ENCODE measurements around the gene COPS6. TPM values are rescaled to one million over a fixed set of nuclear protein-coding genes. Genes with fewer than 3 reads are reported as not detected.

COPS6 gene
- total RNA-seq, 2 experiments from 2014 or later, result 79.0 to 83.9 TPM

DNA sequence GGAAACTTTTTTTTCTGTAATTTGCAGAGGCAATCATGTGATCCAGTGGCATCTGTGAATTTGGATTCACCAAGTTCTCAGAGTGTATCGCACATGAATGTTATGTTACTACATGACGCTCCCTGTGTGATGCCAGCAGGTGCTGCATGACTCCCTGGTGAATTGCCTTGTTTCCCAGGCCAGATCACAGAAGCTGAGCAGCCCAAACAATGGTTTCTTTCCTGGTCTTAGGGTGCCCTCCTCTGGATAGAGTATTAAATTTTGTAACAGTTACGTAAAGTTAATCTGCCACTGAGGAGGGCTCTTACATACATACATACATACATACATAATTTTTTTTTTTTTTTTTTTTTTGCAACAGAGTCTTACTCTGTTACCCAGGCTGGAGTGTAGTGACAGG lies 35.6 kb upstream of the COPS6 start:
- Histone ChIP-seq H3K27me3 (ENCODE audit: control insufficient read depth in 1 of 2, insufficient read depth in 2 of 2, low read length in 2 of 2) (no peaks in the 10 kb centered on the region), H3K4me3 (ENCODE audit: low read length) (no peak overlapping the region), H3K9me3 (ENCODE audit: control insufficient read depth in 1 of 2, insufficient read depth in 1 of 2, low read length in 2 of 2) (no peaks in the 10 kb centered on the region), H3K4me1 (ENCODE audit: insufficient read depth, low read length) (peaks cover 16% of the 10 kb centered on the region), H3K36me3 (ENCODE audit: insufficient read depth, low read length) (peaks cover 16% of the 10 kb centered on the region), H3K27ac (ENCODE audit: low read depth in 1 of 2, low read length in 2 of 2) (no peak overlapping the region)
- H3K4me3 Mint-ChIP-seq, result peak overlapping the region; percentile 74
- ChIA-PET POLR2A (no interaction called here), CTCF (interaction anchor here (0.8 to 1.3 kb wide), 2 partner anchors 16 to 74 kb away, joined by 3 to 4 read pairs; no protein-coding TSS in a partner anchor)
- DNase-seq (peak in 5 of 14 experiments; percentile 7 to 71 (median 49)), ATAC-seq (ENCODE audit: poor library complexity) (peak; percentile 44)
- H3K27me3 Mint-ChIP-seq, result no peaks in the 10 kb centered on the region
- H3K36me3 Mint-ChIP-seq (ENCODE audit: low read depth), result peaks cover 8% of the 10 kb centered on the region
- H3K4me1 Mint-ChIP-seq (ENCODE audit: low read depth), result peaks cover 25% of the 10 kb centered on the region
- intact Hi-C loops (cut with DNase I, micrococcal nuclease), result loop anchor here (5.0 to 10.0 kb wide), 5 partner anchors 56 to 138 kb away; partner anchors contain the start of genes TRIM4 (in 2 of the 2) and AZGP1 (in 1 of the 2)
- TF ChIP-seq CTCF (IDR thresholded peaks at IDR 0.05), result no peak
- H3K27ac Mint-ChIP-seq, result peak overlapping the region; percentile 47
- H3K9me3 Mint-ChIP-seq, result no peaks in the 10 kb centered on the region

DNA sequence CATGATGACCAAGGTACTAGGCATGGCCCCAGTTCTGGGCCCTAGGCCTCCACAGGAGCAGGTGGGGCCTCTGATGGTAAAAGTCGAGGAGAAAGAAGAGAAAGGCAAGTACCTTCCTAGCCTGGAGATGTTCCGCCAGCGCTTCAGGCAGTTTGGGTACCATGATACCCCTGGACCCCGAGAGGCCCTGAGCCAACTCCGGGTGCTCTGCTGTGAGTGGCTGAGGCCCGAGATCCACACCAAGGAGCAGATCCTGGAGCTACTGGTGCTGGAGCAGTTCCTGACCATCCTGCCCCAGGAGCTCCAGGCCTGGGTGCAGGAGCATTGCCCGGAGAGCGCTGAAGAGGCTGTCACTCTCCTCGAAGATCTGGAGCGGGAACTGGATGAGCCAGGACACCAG lies 31.8 kb upstream of the COPS6 start:
- H3K4me3 Mint-ChIP-seq, result no peak overlapping the region
- ChIA-PET POLR2A (no interaction called here), CTCF (no interaction called here)
- H3K27me3 Mint-ChIP-seq, result no peaks in the 10 kb centered on the region
- H3K4me1 Mint-ChIP-seq (ENCODE audit: low read depth), result no peaks in the 10 kb centered on the region
- intact Hi-C loops (cut with DNase I, micrococcal nuclease), result loop anchor here in 1 of 2 experiments (10.0 kb wide), 2 partner anchors 62 to 142 kb away; partner anchors contain the start of gene TRIM4
- no peaks in the 10 kb centered on the region for H3K9me3 Mint-ChIP-seq
- Histone ChIP-seq H3K4me1 (ENCODE audit: insufficient read depth, low read length) (no peaks in the 10 kb centered on the region), H3K36me3 (ENCODE audit: insufficient read depth, low read length) (peaks cover 32% of the 10 kb centered on the region), H3K9me3 (ENCODE audit: control insufficient read depth in 1 of 2, insufficient read depth in 1 of 2, low read length in 2 of 2) (no peaks in the 10 kb centered on the region), H3K4me3 (ENCODE audit: low read length) (no peak overlapping the region), H3K27ac (ENCODE audit: low read depth in 1 of 2, low read length in 2 of 2) (no peak overlapping the region), H3K27me3 (ENCODE audit: control insufficient read depth in 1 of 2, insufficient read depth in 2 of 2, low read length in 2 of 2) (no peaks in the 10 kb centered on the region)
- peaks cover 32% of the 10 kb centered on the region for H3K36me3 Mint-ChIP-seq (ENCODE audit: low read depth)
- DNase-seq, result no peak
- TF ChIP-seq CTCF (IDR thresholded peaks at IDR 0.05), result no peak
- no peak overlapping the region for H3K27ac Mint-ChIP-seq
- ATAC-seq (ENCODE audit: poor library complexity), result no peak

- POLR2A ChIA-PET, result no interaction called here
- CTCF ChIA-PET, result no interaction called here
- Histone ChIP-seq H3K27ac (ENCODE audit: low read depth in 1 of 2, low read length in 2 of 2) (no peak overlapping the region), H3K9me3 (ENCODE audit: control insufficient read depth in 1 of 2, insufficient read depth in 1 of 2, low read length in 2 of 2) (no peaks in the 10 kb centered on the region), H3K4me1 (ENCODE audit: insufficient read depth, low read length) (no peaks in the 10 kb centered on the region), H3K27me3 (ENCODE audit: control insufficient read depth in 1 of 2, insufficient read depth in 2 of 2, low read length in 2 of 2) (no peaks in the 10 kb centered on the region), H3K4me3 (ENCODE audit: low read length) (no peak overlapping the region), H3K36me3 (ENCODE audit: insufficient read depth, low read length) (peaks cover 45% of the 10 kb centered on the region)
- no peaks in the 10 kb centered on the region for H3K9me3 Mint-ChIP-seq
- no peak for ATAC-seq (ENCODE audit: poor library complexity)
- TF ChIP-seq CTCF (IDR thresholded peaks at IDR 0.05), result no peak
- H3K4me1 Mint-ChIP-seq (ENCODE audit: low read depth), result no peaks in the 10 kb centered on the region
- H3K36me3 Mint-ChIP-seq (ENCODE audit: low read depth), result peaks cover 46% of the 10 kb centered on the region
- no peak for DNase-seq
- H3K27me3 Mint-ChIP-seq, result no peaks in the 10 kb centered on the region
- H3K4me3 Mint-ChIP-seq, result no peak overlapping the region
- H3K27ac Mint-ChIP-seq, result no peak overlapping the region
- intact Hi-C loops (cut with DNase I, micrococcal nuclease), result loop anchor here in 1 of 2 experiments (10.0 kb wide), 2 partner anchors 64 to 144 kb away; partner anchors contain the start of gene TRIM4
These were observed 29.5 kb upstream of the COPS6 start for GRCh38 chr7:100059251-100059739.

Data from CD4-positive, alpha-beta T cell (primary cell).